Measurements from ENCODE around the gene ARFGAP3.

Gene ARFGAP3

DNA sequence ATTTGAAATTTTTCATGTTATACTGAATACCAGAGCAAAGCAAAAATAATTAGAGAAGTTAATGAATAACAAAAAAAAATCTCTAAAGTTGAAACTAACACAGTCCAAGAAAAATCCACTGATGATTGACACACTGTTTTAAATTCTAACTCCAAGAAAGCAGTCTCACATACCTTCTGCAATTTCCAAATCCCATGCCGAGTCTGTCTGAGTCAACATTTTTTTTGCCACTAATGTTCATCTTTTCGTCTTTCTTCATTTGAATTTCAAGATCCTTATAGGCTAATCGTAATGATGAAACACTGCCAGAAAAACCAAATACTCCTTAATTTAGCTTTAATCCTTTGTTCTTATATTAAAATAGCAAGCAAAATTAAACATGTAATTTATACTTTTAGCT lies 39.5 kb downstream of the ARFGAP3 start:
- in situ Hi-C loops (cut with HindIII; ENCODE audit: low pct_ligation_motif_present, low sequenced_read_pairs): loop anchor here (25.0 kb wide), 1 partner anchor 180 kb away; the partner anchor contains the start of genes ATP5MGL and CYB5R3

DNA sequence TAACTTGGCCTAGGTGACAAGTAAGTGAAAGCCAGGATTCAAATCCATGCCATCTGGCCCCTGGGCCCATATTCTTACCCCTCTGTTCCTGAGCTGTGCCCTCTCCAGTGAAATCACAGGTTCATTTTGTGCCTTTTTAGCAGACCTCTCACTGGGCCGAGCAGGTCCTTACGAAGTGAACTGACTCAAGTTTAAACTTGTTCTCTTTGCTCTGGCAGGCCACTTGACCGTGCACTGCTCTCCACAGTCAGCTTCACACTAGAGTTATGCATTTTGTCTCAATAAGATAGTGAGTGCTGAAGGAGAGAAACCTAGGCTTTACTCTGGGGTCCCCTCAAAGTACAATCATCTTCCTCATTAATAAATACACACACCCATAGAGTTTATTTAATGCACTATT lies 40.7 kb downstream of the ARFGAP3 start:
- Histone ChIP-seq H3K27ac (no peak overlapping the region), H3K27me3 (replicated peaks) (no peaks in the 10 kb centered on the region), H3K36me3 (replicated peaks) (peaks cover 29% of the 10 kb centered on the region), H3K4me3 (ENCODE audit: low read depth, low read length) (no peak overlapping the region)
- DNase-seq: no peak
- TF ChIP-seq, protein P1, sequence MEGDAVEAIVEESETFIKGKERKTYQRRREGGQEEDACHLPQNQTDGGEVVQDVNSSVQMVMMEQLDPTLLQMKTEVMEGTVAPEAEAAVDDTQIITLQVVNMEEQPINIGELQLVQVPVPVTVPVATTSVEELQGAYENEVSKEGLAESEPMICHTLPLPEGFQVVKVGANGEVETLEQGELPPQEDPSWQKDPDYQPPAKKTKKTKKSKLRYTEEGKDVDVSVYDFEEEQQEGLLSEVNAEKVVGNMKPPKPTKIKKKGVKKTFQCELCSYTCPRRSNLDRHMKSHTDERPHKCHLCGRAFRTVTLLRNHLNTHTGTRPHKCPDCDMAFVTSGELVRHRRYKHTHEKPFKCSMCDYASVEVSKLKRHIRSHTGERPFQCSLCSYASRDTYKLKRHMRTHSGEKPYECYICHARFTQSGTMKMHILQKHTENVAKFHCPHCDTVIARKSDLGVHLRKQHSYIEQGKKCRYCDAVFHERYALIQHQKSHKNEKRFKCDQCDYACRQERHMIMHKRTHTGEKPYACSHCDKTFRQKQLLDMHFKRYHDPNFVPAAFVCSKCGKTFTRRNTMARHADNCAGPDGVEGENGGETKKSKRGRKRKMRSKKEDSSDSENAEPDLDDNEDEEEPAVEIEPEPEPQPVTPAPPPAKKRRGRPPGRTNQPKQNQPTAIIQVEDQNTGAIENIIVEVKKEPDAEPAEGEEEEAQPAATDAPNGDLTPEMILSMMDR (IDR thresholded peaks at IDR 0.05; ENCODE audit: low read depth, low read length, missing control alignments): no peak
- in situ Hi-C loops (cut with HindIII; ENCODE audit: low pct_ligation_motif_present, low sequenced_read_pairs): loop anchor here (25.0 kb wide), 1 partner anchor 179 kb away; the partner anchor contains the start of genes ATP5MGL and CYB5R3

More for the DNA sequence above, 39.5 kb downstream of the ARFGAP3 start:
- Histone ChIP-seq H3K27ac (no peak overlapping the region), H3K4me3 (ENCODE audit: low read depth, low read length) (no peak overlapping the region), H3K27me3 (replicated peaks) (no peaks in the 10 kb centered on the region), H3K36me3 (replicated peaks) (peaks cover 33% of the 10 kb centered on the region)
- TF ChIP-seq, protein P1 (IDR thresholded peaks at IDR 0.05; ENCODE audit: low read depth, low read length, missing control alignments): no peak
- DNase-seq: no peak

DNA sequence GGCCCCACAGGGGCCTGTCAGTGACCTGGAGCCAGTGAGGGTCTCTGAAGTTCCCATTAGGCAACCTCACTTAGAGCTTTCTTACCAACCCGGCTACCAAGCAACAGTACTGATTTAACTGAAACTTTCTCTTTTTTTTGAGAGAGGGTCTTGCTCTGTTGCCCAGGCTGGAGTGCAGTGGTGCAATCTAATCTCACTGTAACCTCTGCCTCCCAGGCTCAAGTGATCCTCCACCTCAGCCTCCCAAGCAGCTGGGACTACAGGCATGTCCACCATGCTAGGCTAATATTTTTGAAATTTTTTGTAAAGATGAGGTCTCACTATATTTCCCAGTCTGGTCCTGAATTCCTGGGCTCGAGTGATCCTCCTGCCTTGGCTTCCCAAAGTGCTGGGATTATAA lies 42.5 kb downstream of the ARFGAP3 start:
- in situ Hi-C loops (cut with HindIII; ENCODE audit: low pct_ligation_motif_present, low sequenced_read_pairs): loop anchor here (25.0 kb wide), 1 partner anchor 177 kb away; the partner anchor contains the start of genes ATP5MGL and CYB5R3
- TF ChIP-seq, protein P1 (IDR thresholded peaks at IDR 0.05; ENCODE audit: low read depth, low read length, missing control alignments): no peak
- peaks cover 40% of the 10 kb centered on the region for H3K36me3 ChIP-seq (replicated peaks)
- no peaks in the 10 kb centered on the region for H3K27me3 ChIP-seq (replicated peaks)
- no peak overlapping the region for H3K27ac ChIP-seq
- H3K4me3 ChIP-seq (ENCODE audit: low read depth, low read length): no peak overlapping the region
- no peak for DNase-seq

DNA sequence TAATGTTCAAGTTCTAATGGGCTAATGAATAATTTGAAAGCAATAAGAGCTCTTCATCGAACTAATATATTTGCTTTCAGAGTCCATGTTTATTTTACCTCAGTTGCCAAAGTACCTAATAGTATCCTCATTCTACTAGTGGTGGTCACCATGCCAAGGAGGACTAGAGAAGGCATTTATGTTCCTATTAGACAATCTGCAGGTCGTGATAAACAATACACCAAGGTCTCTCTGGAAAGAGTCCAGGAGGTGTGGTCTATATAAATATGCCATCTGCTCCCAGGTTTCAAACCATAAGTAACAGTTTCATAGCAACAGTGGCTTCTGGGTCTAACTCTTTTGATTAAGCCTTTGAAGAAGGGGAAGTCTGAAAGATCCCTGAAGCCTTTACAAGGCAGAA lies 42.9 kb downstream of the ARFGAP3 start:
- no peak for DNase-seq
- Histone ChIP-seq H3K4me3 (ENCODE audit: low read depth, low read length) (no peak overlapping the region), H3K27me3 (replicated peaks) (no peaks in the 10 kb centered on the region), H3K27ac (no peak overlapping the region), H3K36me3 (replicated peaks) (peaks cover 41% of the 10 kb centered on the region)
- TF ChIP-seq, protein P1 (IDR thresholded peaks at IDR 0.05; ENCODE audit: low read depth, low read length, missing control alignments): no peak
- in situ Hi-C loops (cut with HindIII; ENCODE audit: low pct_ligation_motif_present, low sequenced_read_pairs): loop anchor here (25.0 kb wide), 1 partner anchor 177 kb away; the partner anchor contains the start of genes ATP5MGL and CYB5R3

GRCh38 chr22:42813501-42813900 lies 43.6 kb downstream of the ARFGAP3 start:
- in situ Hi-C loops (cut with HindIII; ENCODE audit: low pct_ligation_motif_present, low sequenced_read_pairs): loop anchor here (25.0 kb wide), 1 partner anchor 176 kb away; the partner anchor contains the start of genes ATP5MGL and CYB5R3
- Histone ChIP-seq H3K27me3 (replicated peaks) (no peaks in the 10 kb centered on the region), H3K36me3 (replicated peaks) (peaks cover 46% of the 10 kb centered on the region), H3K27ac (no peak overlapping the region), H3K4me3 (ENCODE audit: low read depth, low read length) (no peak overlapping the region)
- TF ChIP-seq, protein P1 (IDR thresholded peaks at IDR 0.05; ENCODE audit: low read depth, low read length, missing control alignments): no peak
- DNase-seq: no peak

- in situ Hi-C loops (cut with HindIII; ENCODE audit: low pct_ligation_motif_present, low sequenced_read_pairs): loop anchor here (25.0 kb wide), 1 partner anchor 174 kb away; the partner anchor contains the start of genes ATP5MGL and CYB5R3
- DNase-seq: no peak
- H3K27ac ChIP-seq: no peak overlapping the region
- no peak overlapping the region for H3K4me3 ChIP-seq (ENCODE audit: low read depth, low read length)
- no peaks in the 10 kb centered on the region for H3K27me3 ChIP-seq (replicated peaks)
- TF ChIP-seq, protein P1 (IDR thresholded peaks at IDR 0.05; ENCODE audit: low read depth, low read length, missing control alignments): no peak
- H3K36me3 ChIP-seq (replicated peaks): peaks cover 64% of the 10 kb centered on the region
These were observed 45.6 kb downstream of the ARFGAP3 start for GRCh38 chr22:42811459-42811858.

Measured in brain microvascular endothelial cell (primary cell).